ENCODE data around the gene ZNF415. TPM values are rescaled to one million over a fixed set of nuclear protein-coding genes. Genes with fewer than 3 reads are reported as not detected.

Gene ZNF415
- total RNA-seq, 1 donor from 2014 or later, result 5.8 TPM

- DNase-seq, result no peak
- Mint-ChIP-seq H3K9me3 (peaks cover 35% of the 10 kb centered on the region), H3K27ac (no peak overlapping the region), H3K4me3 (no peak overlapping the region), H3K36me3 (ENCODE audit: low read depth) (peaks cover 86% of the 10 kb centered on the region), H3K4me1 (no peaks in the 10 kb centered on the region), H3K27me3 (no peaks in the 10 kb centered on the region)
- ATAC-seq (ENCODE audit: low read depth), result no peak
- ChIA-PET CTCF (no interaction called here), POLR2A (no interaction called here)
- intact Hi-C loops (cut with micrococcal nuclease), result no loop called here
- TF ChIP-seq, protein P1, sequence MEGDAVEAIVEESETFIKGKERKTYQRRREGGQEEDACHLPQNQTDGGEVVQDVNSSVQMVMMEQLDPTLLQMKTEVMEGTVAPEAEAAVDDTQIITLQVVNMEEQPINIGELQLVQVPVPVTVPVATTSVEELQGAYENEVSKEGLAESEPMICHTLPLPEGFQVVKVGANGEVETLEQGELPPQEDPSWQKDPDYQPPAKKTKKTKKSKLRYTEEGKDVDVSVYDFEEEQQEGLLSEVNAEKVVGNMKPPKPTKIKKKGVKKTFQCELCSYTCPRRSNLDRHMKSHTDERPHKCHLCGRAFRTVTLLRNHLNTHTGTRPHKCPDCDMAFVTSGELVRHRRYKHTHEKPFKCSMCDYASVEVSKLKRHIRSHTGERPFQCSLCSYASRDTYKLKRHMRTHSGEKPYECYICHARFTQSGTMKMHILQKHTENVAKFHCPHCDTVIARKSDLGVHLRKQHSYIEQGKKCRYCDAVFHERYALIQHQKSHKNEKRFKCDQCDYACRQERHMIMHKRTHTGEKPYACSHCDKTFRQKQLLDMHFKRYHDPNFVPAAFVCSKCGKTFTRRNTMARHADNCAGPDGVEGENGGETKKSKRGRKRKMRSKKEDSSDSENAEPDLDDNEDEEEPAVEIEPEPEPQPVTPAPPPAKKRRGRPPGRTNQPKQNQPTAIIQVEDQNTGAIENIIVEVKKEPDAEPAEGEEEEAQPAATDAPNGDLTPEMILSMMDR (IDR thresholded peaks at IDR 0.05), result no peak
These were observed 14.9 kb upstream of the ZNF415 start for GRCh38 chr19:53147645-53148044.

DNA sequence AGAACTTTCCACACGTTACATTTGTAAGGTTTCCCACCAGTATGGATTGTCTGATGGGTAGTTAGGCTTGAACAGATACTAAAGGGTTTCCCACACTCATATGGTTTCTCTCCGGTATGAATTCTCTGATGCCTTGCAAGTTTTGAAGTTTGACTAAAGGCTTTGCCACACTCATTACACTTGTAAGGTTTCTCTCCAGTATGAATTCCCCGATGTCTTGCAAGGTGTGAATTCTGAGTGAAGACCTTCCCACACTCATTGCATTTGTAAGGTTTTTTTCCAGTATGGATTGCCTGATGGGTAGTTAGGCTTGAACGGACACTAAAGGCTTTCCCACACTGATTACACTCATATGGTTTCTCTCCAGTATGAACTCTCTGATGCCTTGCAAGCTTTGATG lies 7.6 kb upstream of the ZNF415 start:
- no peaks in the 10 kb centered on the region for H3K4me1 Mint-ChIP-seq
- H3K9me3 Mint-ChIP-seq, result peaks cover 43% of the 10 kb centered on the region
- H3K27me3 Mint-ChIP-seq, result no peaks in the 10 kb centered on the region
- TF ChIP-seq, protein P1 (IDR thresholded peaks at IDR 0.05), result no peak
- intact Hi-C loops (cut with micrococcal nuclease), result no loop called here
- H3K4me3 Mint-ChIP-seq, result no peak overlapping the region
- no peak overlapping the region for H3K27ac Mint-ChIP-seq
- peaks cover 58% of the 10 kb centered on the region for H3K36me3 Mint-ChIP-seq (ENCODE audit: low read depth)
- POLR2A ChIA-PET, result no interaction called here
- DNase-seq (no peak), ATAC-seq (ENCODE audit: low read depth) (no peak)
- CTCF ChIA-PET, result no interaction called here

DNA sequence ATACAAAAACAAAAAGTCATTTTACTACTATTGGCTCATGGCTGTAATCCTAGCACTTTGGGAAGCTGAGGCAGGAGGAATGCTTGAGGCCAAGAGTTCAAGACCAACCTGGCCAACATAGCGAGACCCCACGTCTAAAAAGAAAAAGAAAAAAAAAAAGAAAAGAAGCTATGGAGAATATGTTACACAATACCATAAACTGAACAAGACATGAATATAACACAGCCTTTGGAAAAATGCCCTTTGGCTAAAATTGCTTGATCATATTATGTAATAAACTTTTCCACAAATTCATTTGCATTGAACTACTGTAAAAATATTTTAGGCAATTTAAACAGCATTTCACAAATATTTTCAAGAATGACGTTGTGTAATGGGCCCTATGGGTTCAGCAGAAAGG lies 3.7 kb upstream of the ZNF415 start:
- no peak overlapping the region for H3K4me3 Mint-ChIP-seq
- H3K27me3 Mint-ChIP-seq, result no peaks in the 10 kb centered on the region
- POLR2A ChIA-PET, result no interaction called here
- peaks cover 33% of the 10 kb centered on the region for H3K9me3 Mint-ChIP-seq
- DNase-seq (no peak), ATAC-seq (ENCODE audit: low read depth) (no peak)
- intact Hi-C loops (cut with micrococcal nuclease), result no loop called here
- TF ChIP-seq, protein P1 (IDR thresholded peaks at IDR 0.05), result no peak
- CTCF ChIA-PET, result no interaction called here
- H3K4me1 Mint-ChIP-seq, result peaks cover 12% of the 10 kb centered on the region
- peaks cover 36% of the 10 kb centered on the region for H3K36me3 Mint-ChIP-seq (ENCODE audit: low read depth)
- H3K27ac Mint-ChIP-seq, result no peak overlapping the region

DNA sequence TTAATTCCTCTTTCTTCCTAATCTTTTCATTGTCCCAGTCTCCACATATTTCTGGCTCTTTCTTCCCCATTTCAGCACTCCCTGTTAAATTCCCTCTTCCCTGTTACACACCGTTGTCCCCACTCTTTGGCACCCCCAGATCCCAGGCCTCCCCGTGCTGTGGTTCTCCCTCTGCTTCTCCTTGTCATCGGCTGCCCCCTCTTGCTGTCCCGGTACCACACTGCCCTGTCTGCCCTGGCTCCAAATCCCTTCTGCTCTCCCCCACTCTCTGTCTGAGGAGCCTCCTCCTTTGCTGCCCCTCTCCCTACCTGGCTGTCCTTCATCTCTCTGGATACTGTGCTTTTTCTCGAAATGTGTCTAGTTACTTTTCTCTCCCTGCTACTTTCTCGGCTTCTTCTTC lies 983 bp downstream of the ZNF415 start:
- no peak for DNase-seq
- POLR2A ChIA-PET, result no interaction called here
- peaks cover 16% of the 10 kb centered on the region for H3K4me1 Mint-ChIP-seq
- H3K9me3 Mint-ChIP-seq, result peaks cover 14% of the 10 kb centered on the region
- intact Hi-C loops (cut with micrococcal nuclease), result loop anchor here (1.0 kb wide), 1 partner anchor 28 kb away; the partner anchor contains the start of gene ZNF160
- ATAC-seq (ENCODE audit: low read depth), result no peak
- TF ChIP-seq, protein P1 (IDR thresholded peaks at IDR 0.05), result no peak
- CTCF ChIA-PET, result no interaction called here
- H3K36me3 Mint-ChIP-seq (ENCODE audit: low read depth), result peaks cover 21% of the 10 kb centered on the region
- H3K27me3 Mint-ChIP-seq, result no peaks in the 10 kb centered on the region
- H3K27ac Mint-ChIP-seq, result peak overlapping the region; percentile 70
- H3K4me3 Mint-ChIP-seq, result peak overlapping the region; percentile 85

GRCh38 chr19:53131085-53131590 lies 1.6 kb downstream of the ZNF415 start:
- intact Hi-C loops (cut with micrococcal nuclease), result no loop called here
- ATAC-seq (ENCODE audit: low read depth) (no peak), DNase-seq (no peak)
- CTCF ChIA-PET, result no interaction called here
- Mint-ChIP-seq H3K9me3 (peaks cover 11% of the 10 kb centered on the region), H3K4me3 (no peak overlapping the region), H3K4me1 (peaks cover 16% of the 10 kb centered on the region), H3K27ac (no peak overlapping the region), H3K27me3 (no peaks in the 10 kb centered on the region), H3K36me3 (ENCODE audit: low read depth) (peaks cover 21% of the 10 kb centered on the region)
- POLR2A ChIA-PET, result interaction anchor here (0.6 kb wide), 1 partner anchor 14 kb away, joined by 6 read pairs; no protein-coding TSS in a partner anchor
- TF ChIP-seq, protein P1 (IDR thresholded peaks at IDR 0.05), result no peak
